H1 (cell line): ENCODE data around the gene EXOC6. TPM values are rescaled to one million over a fixed set of nuclear protein-coding genes. Genes with fewer than 3 reads are reported as not detected.

Source experiments
- CTCF ChIA-PET: fragments of 300-600 bp; sonication (Branson Sonifier 250); formaldehyde crosslinking; loops from one replicate; lab custom pipeline; 2021; ENCODE audit not compliant: partially characterized antibody; lab: Charles Lee
- POLR2A ChIA-PET: fragments of 300-600 bp; sonication (Branson Sonifier 250); formaldehyde crosslinking; loops from one replicate; lab custom pipeline; 2021; ENCODE audit warnings: inconsistent platforms; ENCODE audit not compliant: partially characterized antibody; lab: Charles Lee
- DNase-seq, 2 experiments: peaks; one replicate each; pipeline versions ENCODE4 v3.0.0 to v3.0.0-alpha.2; 2010 to 2022; ENCODE audit warnings: low spot score in 2 of 2, low read depth in 1 of 2, mixed read lengths in 1 of 2
- FAIRE-seq: peaks from 2 replicates; lab custom pipeline; 2011; peaks lifted over from hg19 to GRCh38; lab: Jason Lieb, UNC
- H2AFZ ChIP-seq: 2 replicates; pipeline ENCODE4 v1.8.1; 2012; ENCODE audit warnings: low read length, inconsistent platforms
- H2AK5ac ChIP-seq: 2 replicates; pipeline ENCODE4 v1.6.1; 2013; ENCODE audit warnings: low read depth, low read length
- H2BK120ac ChIP-seq: replicated peaks from 2 replicates; pipeline ENCODE3; 2013; ENCODE audit warnings: low read depth, low read length, inconsistent platforms
- H2BK12ac ChIP-seq: 2 replicates; pipeline ENCODE4 v1.6.1; 2013; ENCODE audit warnings: low read depth, low read length
- H2BK15ac ChIP-seq: 2 replicates; pipeline ENCODE4 v1.6.1; 2013; ENCODE audit warnings: low read length
- H2BK20ac ChIP-seq: 2 replicates; pipeline ENCODE4 v1.6.1; 2013; ENCODE audit warnings: low read length
- H2BK5ac ChIP-seq: 2 replicates; pipeline ENCODE4 v1.6.1; 2013; ENCODE audit warnings: low read depth, low read length
- H3K14ac ChIP-seq: 2 replicates; pipeline ENCODE4 v1.6.1; 2013; ENCODE audit warnings: inconsistent platforms; ENCODE audit not compliant: insufficient read length
- H3K18ac ChIP-seq: 2 replicates; pipeline ENCODE4 v1.6.1; 2013; ENCODE audit warnings: low read length; ENCODE audit errors: extremely low read depth
- H3K23ac ChIP-seq: 2 replicates; pipeline ENCODE4 v1.6.1; 2013; ENCODE audit warnings: inconsistent platforms; ENCODE audit not compliant: insufficient read length
- H3K23me2 ChIP-seq: 2 replicates; pipeline ENCODE4 v1.6.1; 2013; ENCODE audit warnings: low read depth, low read length
- H3K27ac ChIP-seq: 2 replicates; pipeline ENCODE4 v1.6.1; 2011; ENCODE audit warnings: low read depth, low read length, inconsistent platforms
- H3K27me3 ChIP-seq, 4 experiments: replicated peaks in 1 of 4; 1 replicate in 1 of 4; 2 replicates in 3 of 4; pipeline versions ENCODE4 v1.6.1 to v1.8.1; 2011 to 2013; ENCODE audit warnings: low read length in 3 of 4, mild to moderate bottlenecking in 3 of 4, inconsistent platforms in 2 of 4, mixed read lengths in 2 of 4, moderate library complexity in 1 of 4; ENCODE audit not compliant: control insufficient read depth in 3 of 4, insufficient read depth in 3 of 4; ENCODE audit errors: extremely low read depth in 1 of 4
- H3K36me3 ChIP-seq, 4 experiments: 2 replicates each; pipeline versions ENCODE4 v1.6.1 to v1.8.1; 2011 to 2013; ENCODE audit warnings: mild to moderate bottlenecking in 4 of 4, low read length in 3 of 4, moderate library complexity in 2 of 4, control low read depth in 1 of 4, inconsistent platforms in 1 of 4; ENCODE audit not compliant: insufficient read depth in 4 of 4, control insufficient read depth in 2 of 4
- H3K4ac ChIP-seq: replicated peaks from 2 replicates; pipeline ENCODE3; 2013; ENCODE audit warnings: low read length, low read depth, mixed read lengths, inconsistent platforms; ENCODE audit not compliant: insufficient read length
- H3K4me1 ChIP-seq, 4 experiments: replicated peaks in 1 of 4; 1 replicate in 1 of 4; 2 replicates in 3 of 4; pipeline versions ENCODE4 v1.6.1 to v1.8.1; 2011 to 2013; ENCODE audit warnings: low read length in 3 of 4, inconsistent platforms in 2 of 4, mixed read lengths in 1 of 4; ENCODE audit not compliant: insufficient read depth in 4 of 4, control insufficient read depth in 3 of 4
- H3K4me2 ChIP-seq, 2 experiments: 2 replicates each; pipeline versions ENCODE4 v1.6.1 to v1.8.1; 2011 to 2013; ENCODE audit warnings: low read depth in 2 of 2, low read length in 2 of 2, control low read depth in 1 of 2, inconsistent platforms in 1 of 2, mild to moderate bottlenecking in 1 of 2; ENCODE audit not compliant: insufficient read depth in 1 of 2
- H3K4me3 ChIP-seq, 4 experiments: fragments of 200-600, 300-600 bp in 1 of 4; sonication (generic), shearing (Covaris generic), sonication (Bioruptor Twin) in 1 of 4; 2 replicates each; pipeline versions ENCODE4 v1.5.1 to v1.8.1; 2011 to 2016; ENCODE audit warnings: low read length in 4 of 4, low read depth in 3 of 4, control low read depth in 2 of 4, inconsistent platforms in 2 of 4, mild to moderate bottlenecking in 2 of 4, mixed read lengths in 1 of 4, moderate library complexity in 1 of 4; ENCODE audit not compliant: insufficient read depth in 2 of 4; ENCODE audit errors: extremely low read depth in 1 of 4
- H3K56ac ChIP-seq: replicated peaks from 2 replicates; pipeline ENCODE3; 2013; ENCODE audit warnings: low read depth, mild to moderate bottlenecking, mixed read lengths, low read length, inconsistent platforms; ENCODE audit not compliant: insufficient read length
- H3K79me1 ChIP-seq: 2 replicates; pipeline ENCODE4 v1.6.1; 2013; ENCODE audit warnings: low read depth, low read length, control low read depth
- H3K79me2 ChIP-seq, 2 experiments: 2 replicates each; pipeline versions ENCODE4 v1.6.1 to v1.8.1; 2012 to 2013; ENCODE audit warnings: low read length in 2 of 2, mild to moderate bottlenecking in 2 of 2, inconsistent platforms in 1 of 2; ENCODE audit not compliant: insufficient read depth in 2 of 2, control insufficient read depth in 1 of 2
- H3K9ac ChIP-seq, 4 experiments: replicated peaks in 1 of 4; 1 replicate in 1 of 4; 2 replicates in 3 of 4; pipeline versions ENCODE4 v1.6.1 to v1.8.1; 2011 to 2013; ENCODE audit warnings: low read depth in 3 of 4, low read length in 3 of 4, control low read depth in 2 of 4, mild to moderate bottlenecking in 2 of 4, moderate library complexity in 2 of 4, inconsistent platforms in 1 of 4; ENCODE audit errors: extremely low read depth in 1 of 4
- H3K9me3 ChIP-seq, 2 experiments: 2 replicates each; pipeline versions ENCODE4 v1.6.1 to v1.8.1; 2012 to 2013; ENCODE audit warnings: mild to moderate bottlenecking in 2 of 2, moderate library complexity in 2 of 2, control low read depth in 1 of 2, inconsistent platforms in 1 of 2, low read depth in 1 of 2, low read length in 1 of 2, mixed read lengths in 1 of 2; ENCODE audit not compliant: insufficient read depth in 2 of 2
- H4K20me1 ChIP-seq, 2 experiments: replicated peaks in 1 of 2; 2 replicates each; pipeline versions ENCODE3 to v1.8.1; 2011 to 2013; ENCODE audit warnings: inconsistent platforms in 2 of 2, low read length in 2 of 2, mild to moderate bottlenecking in 1 of 2; ENCODE audit not compliant: insufficient read depth in 2 of 2, control insufficient read depth in 1 of 2
- H4K5ac ChIP-seq: 2 replicates; pipeline ENCODE4 v1.6.1; 2013; ENCODE audit warnings: low read length, low read depth, mixed read lengths, inconsistent platforms; ENCODE audit not compliant: insufficient read length
- H4K8ac ChIP-seq: 2 replicates; pipeline ENCODE4 v1.8.0; 2013; ENCODE audit warnings: mild to moderate bottlenecking, moderate library complexity, low read length, inconsistent platforms; ENCODE audit not compliant: insufficient read depth; ENCODE audit errors: extremely low read depth
- H4K91ac ChIP-seq: replicated peaks from 2 replicates; pipeline ENCODE3; 2013; ENCODE audit warnings: low read length, mixed read lengths, inconsistent platforms; ENCODE audit not compliant: insufficient read length
- EGR1 ChIP-seq: IDR thresholded peaks from 2 replicates; pipeline ENCODE4 v1.6.1; 2011; ENCODE audit warnings: low read depth, low read length, borderline replicate concordance
- RXRA ChIP-seq: IDR thresholded peaks from 2 replicates; pipeline ENCODE4 v1.6.1; 2011; ENCODE audit warnings: low read depth, mild to moderate bottlenecking, low read length, moderate library complexity; ENCODE audit not compliant: insufficient read depth
- SIRT6 ChIP-seq: IDR thresholded peaks from one replicate; pipeline ENCODE4 v1.7.1; 2012; ENCODE audit warnings: low read length, inconsistent platforms
- SIX5 ChIP-seq: IDR thresholded peaks from 2 replicates; pipeline ENCODE4 v1.6.1; 2011; ENCODE audit warnings: mild to moderate bottlenecking, low read depth, low read length
- WGBS, 2 experiments: shearing (Covaris generic) in 1 of 2; methylation state at CpG; one replicate each; pipeline versions ENCODE4 v1.1.6 to v1.1.7; 2013 to 2015; ENCODE audit warnings: low lambda C conversion rate in 2 of 2, mixed read lengths in 2 of 2, inconsistent platforms in 1 of 2, low coverage in 1 of 2, missing lambda C conversion rate in 1 of 2; ENCODE audit not compliant: insufficient replicate concordance in 2 of 2, insufficient coverage in 1 of 2, insufficient read length in 1 of 2; ENCODE audit errors: extremely low coverage in 1 of 2, missing lambda C conversion rate in 1 of 2; 5-methylcytosine and 5-hydroxymethylcytosine counted together
- polyA plus RNA-seq, 7 experiments: library from polyadenylated mRNA; depleted of rRNA in 3 of 7; stranded (reverse) in 5 of 7; unstranded in 2 of 7; fragments of >200 nt in 5 of 7; fragments of 200-250 nt in 2 of 7; gene quantifications; 1 replicate in 5 of 7; 2 replicates in 1 of 7; 4 replicates in 1 of 7; pipeline versions ENCODE4 v1.2.1 to v1.2.3, GENCODE V29; 2011 to 2013; ENCODE audit warnings: missing spikeins in 2 of 7, mixed read lengths in 2 of 7
- total RNA-seq: library from RNA; stranded (reverse); fragmentation: NEBNext Ultra II Directional; extraction: Animal tissue kit (Norgen Biotek cat#: 25700); gene quantifications from 2 replicates; pipeline ENCODE4 v1.2.1, GENCODE V29; 2021

EXOC6 gene
- total and polyA plus RNA-seq, 2 of the 8 experiments (the other 6 are each of a cell fraction or from before 2014, with no cell fraction given) = 1.7 to 4.5 TPM

DNA sequence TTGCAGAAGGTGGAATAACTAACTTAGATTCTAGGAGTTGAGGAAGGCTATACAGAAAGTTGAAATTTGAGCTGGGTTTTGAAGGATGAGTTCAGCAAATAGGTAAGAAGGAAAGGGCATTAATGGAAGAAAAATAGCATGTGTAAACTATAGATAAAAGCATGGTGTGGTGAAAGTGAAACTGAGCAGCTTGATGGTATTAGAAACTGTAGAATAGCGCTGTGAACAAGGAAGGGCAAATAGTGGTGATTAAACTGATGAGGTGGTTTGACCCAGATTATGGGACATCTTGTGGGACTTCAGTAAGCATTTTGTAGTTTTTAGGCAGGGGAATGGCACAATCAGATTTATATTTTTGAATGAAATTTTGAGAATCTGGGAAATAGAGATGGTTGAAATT, 90.5 kb downstream of the EXOC6 start:
- no peaks in the 10 kb centered on the region for H4K20me1 ChIP-seq
- TF ChIP-seq SIRT6 (no peak), EGR1 (no peak), RXRA (no peak), SIX5 (no peak)
- H3K27me3 ChIP-seq = no peaks in the 10 kb centered on the region
- no peak overlapping the region for H2BK120ac ChIP-seq
- H4K8ac ChIP-seq = no peak overlapping the region
- H2BK5ac ChIP-seq = no peak overlapping the region
- H4K5ac ChIP-seq = no peak overlapping the region
- no peak overlapping the region for H3K23ac ChIP-seq
- H2AFZ ChIP-seq = no peak overlapping the region
- no peak overlapping the region for H3K14ac ChIP-seq
- no peak overlapping the region for H2AK5ac ChIP-seq
- CTCF ChIA-PET = interaction anchor here (1.4 kb wide), 1 partner anchor 26 kb away, joined by 3 read pairs; no protein-coding TSS in a partner anchor
- no peak overlapping the region for H3K18ac ChIP-seq
- H2BK12ac ChIP-seq = no peak overlapping the region
- H3K36me3 ChIP-seq = no peaks in the 10 kb centered on the region
- DNase-seq (no peak), FAIRE-seq (no peak)
- POLR2A ChIA-PET = no interaction called here
- no peak overlapping the region for H2BK15ac ChIP-seq
- 90% methylated on average over 1 of the region's 1 CpG; no CpG with 5 or more reads in 1 of the 2 experiments for WGBS, 2 experiments
- no peak overlapping the region for H3K56ac ChIP-seq
- H3K4me1 ChIP-seq = no peaks in the 10 kb centered on the region
- H3K23me2 ChIP-seq = no peaks in the 10 kb centered on the region
- no peak overlapping the region for H3K9ac ChIP-seq
- H3K79me2 ChIP-seq = no peaks in the 10 kb centered on the region
- H4K91ac ChIP-seq = no peak overlapping the region
- H3K9me3 ChIP-seq = no peaks in the 10 kb centered on the region
- H3K4me2 ChIP-seq = no peak overlapping the region
- no peak overlapping the region for H3K4ac ChIP-seq
- no peak overlapping the region for H3K27ac ChIP-seq
- no peak overlapping the region for H2BK20ac ChIP-seq
- H3K79me1 ChIP-seq = no peaks in the 10 kb centered on the region
- no peak overlapping the region for H3K4me3 ChIP-seq
